ENCODE data around the gene TDRD7.

Gene TDRD7

DNA sequence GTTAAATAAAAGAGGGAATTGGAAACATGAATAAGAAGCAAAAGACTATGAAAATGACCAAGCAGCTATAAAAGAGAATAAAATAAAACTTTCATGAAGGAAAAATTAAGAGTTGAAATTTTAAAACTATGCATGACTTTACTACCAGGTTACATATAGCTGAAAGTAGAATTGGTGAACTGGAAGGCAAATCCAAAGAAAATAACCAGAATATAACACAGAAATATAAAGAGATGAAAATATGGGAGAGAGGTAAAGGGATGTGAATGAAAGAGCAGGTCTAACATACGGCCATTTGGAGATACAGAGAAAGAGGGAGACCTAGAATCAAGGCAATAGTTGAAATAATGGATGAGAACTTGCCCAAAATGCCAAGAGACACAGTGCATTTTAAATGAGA, 42.9 kb upstream of the TDRD7 start:
- Histone ChIP-seq H2AK5ac (ENCODE audit: low read length) (no peak overlapping the region), H3K36me3 (ENCODE audit: control insufficient read depth in 1 of 2, insufficient read depth in 2 of 2, low read length in 2 of 2) (no peaks in the 10 kb centered on the region), H3K9ac (ENCODE audit: low read length) (no peak overlapping the region), H3K27me3 (ENCODE audit: insufficient read depth, low read length) (no peaks in the 10 kb centered on the region), H3K4me3 (ENCODE audit: low read depth, low read length) (no peak overlapping the region), H2AFZ (ENCODE audit: insufficient read depth, low read length, poor library complexity) (no peak overlapping the region), H3K4me1 (ENCODE audit: control insufficient read depth in 1 of 2, insufficient read depth in 2 of 2, low read length in 2 of 2) (no peaks in the 10 kb centered on the region), H3K79me2 (ENCODE audit: control insufficient read depth, insufficient read depth, low read length, poor library complexity) (no peaks in the 10 kb centered on the region), H3K14ac (ENCODE audit: low read length) (no peak overlapping the region), H2BK5ac (ENCODE audit: low read depth, low read length, poor library complexity) (no peak overlapping the region), H2BK120ac (ENCODE audit: insufficient read depth, low read length, poor library complexity) (no peak overlapping the region), H3K27ac (ENCODE audit: low read depth, low read length) (no peak overlapping the region), H3K23ac (ENCODE audit: low read length) (no peak overlapping the region), H3K79me1 (ENCODE audit: low read length) (no peaks in the 10 kb centered on the region), H4K8ac (ENCODE audit: low read depth, low read length) (no peak overlapping the region), H3K9me3 (ENCODE audit: insufficient read depth, low read depth, low read length) (peaks cover 7% of the 10 kb centered on the region), H2BK12ac (ENCODE audit: low read length) (no peak overlapping the region), H3K4me2 (ENCODE audit: low read length) (no peak overlapping the region), H4K91ac (ENCODE audit: low read depth, low read length) (no peak overlapping the region), H4K12ac (ENCODE audit: low read depth, low read length) (no peak overlapping the region), H3K18ac (ENCODE audit: low read length) (no peak overlapping the region), H3K4ac (ENCODE audit: low read depth, low read length) (no peak overlapping the region)
- no peak for DNase-seq
- no CpG with 5 or more reads among the region's 1 CpG for WGBS (ENCODE audit: extremely low coverage, insufficient coverage, insufficient read length)

GRCh38 chr9:97372580-97372979, 39.3 kb upstream of the TDRD7 start:
- no peak overlapping the region for H3K4me2 ChIP-seq (ENCODE audit: low read length)
- H2BK12ac ChIP-seq (ENCODE audit: low read length): no peak overlapping the region
- no peaks in the 10 kb centered on the region for H3K4me1 ChIP-seq (ENCODE audit: control insufficient read depth in 1 of 2, insufficient read depth in 2 of 2, low read length in 2 of 2)
- no peak for DNase-seq
- no peak overlapping the region for H4K91ac ChIP-seq (ENCODE audit: low read depth, low read length)
- no peak overlapping the region for H2BK5ac ChIP-seq (ENCODE audit: low read depth, low read length, poor library complexity)
- H3K14ac ChIP-seq (ENCODE audit: low read length): no peak overlapping the region
- no peaks in the 10 kb centered on the region for H3K79me1 ChIP-seq (ENCODE audit: low read length)
- WGBS (ENCODE audit: extremely low coverage, insufficient coverage, insufficient read length): no CpG with 5 or more reads among the region's 6 CpGs
- H4K8ac ChIP-seq (ENCODE audit: low read depth, low read length): no peak overlapping the region
- no peak overlapping the region for H3K18ac ChIP-seq (ENCODE audit: low read length)
- peaks cover 2% of the 10 kb centered on the region in 2 experiments for H3K36me3 ChIP-seq (ENCODE audit: control insufficient read depth in 1 of 2, insufficient read depth in 2 of 2, low read length in 2 of 2)
- no peaks in the 10 kb centered on the region for H3K79me2 ChIP-seq (ENCODE audit: control insufficient read depth, insufficient read depth, low read length, poor library complexity)
- H3K9me3 ChIP-seq (ENCODE audit: insufficient read depth, low read depth, low read length): peaks cover 7% of the 10 kb centered on the region
- H2BK120ac ChIP-seq (ENCODE audit: insufficient read depth, low read length, poor library complexity): no peak overlapping the region
- no peaks in the 10 kb centered on the region for H3K27me3 ChIP-seq (ENCODE audit: insufficient read depth, low read length)
- H3K9ac ChIP-seq (ENCODE audit: low read length): no peak overlapping the region
- H3K23ac ChIP-seq (ENCODE audit: low read length): no peak overlapping the region
- no peak overlapping the region for H2AK5ac ChIP-seq (ENCODE audit: low read length)
- no peak overlapping the region for H4K12ac ChIP-seq (ENCODE audit: low read depth, low read length)
- H2AFZ ChIP-seq (ENCODE audit: insufficient read depth, low read length, poor library complexity): no peak overlapping the region
- no peak overlapping the region for H3K4me3 ChIP-seq (ENCODE audit: low read depth, low read length)
- no peak overlapping the region for H3K4ac ChIP-seq (ENCODE audit: low read depth, low read length)
- no peak overlapping the region for H3K27ac ChIP-seq (ENCODE audit: low read depth, low read length)

DNA sequence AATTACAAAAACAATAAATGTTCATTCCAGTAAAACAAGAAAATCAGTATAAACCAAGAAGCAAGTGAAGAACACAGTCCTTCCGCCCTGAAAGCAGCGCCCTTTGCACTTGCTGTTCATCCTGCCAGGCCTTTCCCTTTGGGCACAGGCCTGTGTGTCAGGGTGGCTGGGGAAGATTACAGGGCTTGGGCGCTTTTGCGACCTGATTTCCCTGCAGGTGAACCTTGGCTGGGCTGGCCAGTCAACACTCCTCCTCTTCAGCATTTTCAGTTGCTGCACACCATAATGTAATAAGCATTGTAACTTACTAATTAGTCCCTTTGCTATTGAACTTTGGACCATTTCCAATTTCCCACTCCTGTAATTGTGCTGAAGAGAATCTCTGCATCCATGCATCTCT, 38.6 kb upstream of the TDRD7 start:
- H3K4me2 ChIP-seq (ENCODE audit: low read length): no peak overlapping the region
- peaks cover 2% of the 10 kb centered on the region in 2 experiments for H3K36me3 ChIP-seq (ENCODE audit: control insufficient read depth in 1 of 2, insufficient read depth in 2 of 2, low read length in 2 of 2)
- no peak overlapping the region for H4K8ac ChIP-seq (ENCODE audit: low read depth, low read length)
- H3K79me1 ChIP-seq (ENCODE audit: low read length): no peaks in the 10 kb centered on the region
- H3K23ac ChIP-seq (ENCODE audit: low read length): no peak overlapping the region
- H2BK12ac ChIP-seq (ENCODE audit: low read length): no peak overlapping the region
- DNase-seq: no peak
- no peak overlapping the region for H4K12ac ChIP-seq (ENCODE audit: low read depth, low read length)
- no peak overlapping the region for H2AK5ac ChIP-seq (ENCODE audit: low read length)
- no CpG with 5 or more reads among the region's 4 CpGs for WGBS (ENCODE audit: extremely low coverage, insufficient coverage, insufficient read length)
- H3K4me3 ChIP-seq (ENCODE audit: low read depth, low read length): no peak overlapping the region
- no peak overlapping the region for H2AFZ ChIP-seq (ENCODE audit: insufficient read depth, low read length, poor library complexity)
- no peak overlapping the region for H3K18ac ChIP-seq (ENCODE audit: low read length)
- H3K27me3 ChIP-seq (ENCODE audit: insufficient read depth, low read length): no peaks in the 10 kb centered on the region
- H3K79me2 ChIP-seq (ENCODE audit: control insufficient read depth, insufficient read depth, low read length, poor library complexity): no peaks in the 10 kb centered on the region
- no peak overlapping the region for H4K91ac ChIP-seq (ENCODE audit: low read depth, low read length)
- H3K4me1 ChIP-seq (ENCODE audit: control insufficient read depth in 1 of 2, insufficient read depth in 2 of 2, low read length in 2 of 2): no peaks in the 10 kb centered on the region
- no peak overlapping the region for H2BK120ac ChIP-seq (ENCODE audit: insufficient read depth, low read length, poor library complexity)
- no peak overlapping the region for H3K4ac ChIP-seq (ENCODE audit: low read depth, low read length)
- H2BK5ac ChIP-seq (ENCODE audit: low read depth, low read length, poor library complexity): no peak overlapping the region
- H3K27ac ChIP-seq (ENCODE audit: low read depth, low read length): no peak overlapping the region
- H3K9me3 ChIP-seq (ENCODE audit: insufficient read depth, low read depth, low read length): peaks cover 7% of the 10 kb centered on the region
- H3K14ac ChIP-seq (ENCODE audit: low read length): no peak overlapping the region
- no peak overlapping the region for H3K9ac ChIP-seq (ENCODE audit: low read length)

DNA sequence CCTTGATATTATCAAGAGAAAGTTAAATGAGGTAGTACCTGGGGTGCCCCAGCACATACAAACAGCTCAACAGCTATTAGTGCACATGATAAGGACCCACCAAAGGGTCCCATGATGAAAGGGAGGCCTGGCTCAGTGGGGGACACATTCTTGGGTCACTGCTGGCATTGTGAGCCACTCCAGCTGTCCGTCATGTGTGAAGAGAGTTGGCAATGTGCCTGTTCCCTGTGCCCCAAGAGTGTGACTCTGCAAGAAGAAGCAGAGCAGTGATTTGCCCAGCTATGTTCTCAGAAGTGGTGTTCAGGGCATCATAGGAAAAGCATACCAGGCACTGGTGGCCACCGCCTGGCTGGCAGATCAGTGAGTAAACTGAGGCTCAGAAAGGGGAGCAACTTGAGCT, 37.1 kb upstream of the TDRD7 start:
- H3K18ac ChIP-seq (ENCODE audit: low read length): no peak overlapping the region
- DNase-seq: no peak
- H3K9ac ChIP-seq (ENCODE audit: low read length): no peak overlapping the region
- H3K79me2 ChIP-seq (ENCODE audit: control insufficient read depth, insufficient read depth, low read length, poor library complexity): no peaks in the 10 kb centered on the region
- peaks cover 2% of the 10 kb centered on the region in 2 experiments for H3K36me3 ChIP-seq (ENCODE audit: control insufficient read depth in 1 of 2, insufficient read depth in 2 of 2, low read length in 2 of 2)
- H2BK12ac ChIP-seq (ENCODE audit: low read length): no peak overlapping the region
- H2BK5ac ChIP-seq (ENCODE audit: low read depth, low read length, poor library complexity): no peak overlapping the region
- no peak overlapping the region for H3K14ac ChIP-seq (ENCODE audit: low read length)
- peaks cover 5% of the 10 kb centered on the region for H3K9me3 ChIP-seq (ENCODE audit: insufficient read depth, low read depth, low read length)
- no peak overlapping the region for H3K4me3 ChIP-seq (ENCODE audit: low read depth, low read length)
- H3K4ac ChIP-seq (ENCODE audit: low read depth, low read length): no peak overlapping the region
- no peak overlapping the region for H4K8ac ChIP-seq (ENCODE audit: low read depth, low read length)
- H3K79me1 ChIP-seq (ENCODE audit: low read length): no peaks in the 10 kb centered on the region
- no peak overlapping the region for H4K12ac ChIP-seq (ENCODE audit: low read depth, low read length)
- H3K27me3 ChIP-seq (ENCODE audit: insufficient read depth, low read length): no peaks in the 10 kb centered on the region
- H3K4me1 ChIP-seq (ENCODE audit: control insufficient read depth in 1 of 2, insufficient read depth in 2 of 2, low read length in 2 of 2): no peaks in the 10 kb centered on the region
- no peak overlapping the region for H4K91ac ChIP-seq (ENCODE audit: low read depth, low read length)
- no peak overlapping the region for H3K23ac ChIP-seq (ENCODE audit: low read length)
- no peak overlapping the region for H2AK5ac ChIP-seq (ENCODE audit: low read length)
- no peak overlapping the region for H3K4me2 ChIP-seq (ENCODE audit: low read length)
- no peak overlapping the region for H2BK120ac ChIP-seq (ENCODE audit: insufficient read depth, low read length, poor library complexity)
- no peak overlapping the region for H3K27ac ChIP-seq (ENCODE audit: low read depth, low read length)
- WGBS (ENCODE audit: extremely low coverage, insufficient coverage, insufficient read length): no CpG with 5 or more reads among the region's 2 CpGs
- no peak overlapping the region for H2AFZ ChIP-seq (ENCODE audit: insufficient read depth, low read length, poor library complexity)

Data from trophoblast cell (in vitro differentiated cells and primary cell).